Neural progenitor cell (in vitro differentiated cells): Measurements from ENCODE around the gene LGI1. TPM values are rescaled to one million over a fixed set of nuclear protein-coding genes. Genes with fewer than 3 reads are reported as not detected.

Source experiments
- DNase-seq: peaks from one replicate; pipeline ENCODE4 v3.0.0-alpha.2; 2016; ENCODE audit warnings: low spot score
- H2AFZ ChIP-seq: fragments of 200-600 bp; sonication (generic); replicated peaks from 2 replicates; pipeline ENCODE4 v1.6.1; 2016; ENCODE audit warnings: antibody characterized with exemption
- H3F3A ChIP-seq: fragments of 200-600 bp; sonication (generic); 2 replicates; pipeline ENCODE4 v1.6.1; 2016; ENCODE audit warnings: antibody characterized with exemption, low read depth
- H3K27ac ChIP-seq: fragments of 200-600 bp; sonication (generic); 2 replicates; pipeline ENCODE4 v1.5.1; 2016; ENCODE audit warnings: mild to moderate bottlenecking
- H3K27me3 ChIP-seq: fragments of 200-600 bp; sonication (generic); 2 replicates; pipeline ENCODE4 v1.6.1; 2016; ENCODE audit warnings: mild to moderate bottlenecking, moderate library complexity
- H3K36me3 ChIP-seq: fragments of 200-600 bp; sonication (generic); 2 replicates; pipeline ENCODE4 v1.5.1; 2016
- H3K4me1 ChIP-seq: fragments of 200-600 bp; sonication (generic); 2 replicates; pipeline ENCODE4 v1.6.1; 2016; ENCODE audit warnings: mixed run types
- H3K4me2 ChIP-seq: fragments of 200-600 bp; sonication (generic); 2 replicates; pipeline ENCODE4 v1.6.1; 2016
- H3K4me3 ChIP-seq: fragments of 200-600 bp; sonication (generic); 2 replicates; pipeline ENCODE4 v1.5.1; 2016
- H3K79me2 ChIP-seq: fragments of 200-600 bp; sonication (generic); 2 replicates; pipeline ENCODE4 v1.6.1; 2016; ENCODE audit warnings: low read depth
- H3K9ac ChIP-seq: fragments of 200-600 bp; sonication (generic); 2 replicates; pipeline ENCODE4 v1.6.1; 2016
- H3K9me3 ChIP-seq: fragments of 200-600 bp; sonication (generic); 2 replicates; pipeline ENCODE4 v1.5.1; 2016; ENCODE audit warnings: low read depth
- H4K20me1 ChIP-seq: fragments of 200-600 bp; sonication (generic); 2 replicates; pipeline ENCODE4 v1.6.1; 2016; ENCODE audit warnings: low read depth
- H3K27ac Mint-ChIP-seq: 3 replicates; pipeline ENCODE4 v1.8.0; 2021; ENCODE audit warnings: mixed read lengths
- H3K27me3 Mint-ChIP-seq: 2 replicates; pipeline ENCODE4 v1.8.0; 2022; ENCODE audit warnings: low read depth, mild to moderate bottlenecking, inconsistent platforms, moderate library complexity, mixed read lengths; ENCODE audit not compliant: insufficient read depth
- H3K36me3 Mint-ChIP-seq: 3 replicates; pipeline ENCODE4 v1.8.0; 2021; ENCODE audit warnings: mixed read lengths
- H3K4me1 Mint-ChIP-seq: 3 replicates; pipeline ENCODE4 v1.8.0; 2021; ENCODE audit warnings: mixed read lengths
- H3K4me3 Mint-ChIP-seq: 3 replicates; pipeline ENCODE4 v1.8.0; 2021; ENCODE audit warnings: mild to moderate bottlenecking, moderate library complexity, mixed read lengths
- H3K9me3 Mint-ChIP-seq: 3 replicates; pipeline ENCODE4 v1.8.0; 2020; ENCODE audit warnings: mixed read lengths
- CTCF ChIP-seq: fragments of 200-600 bp; sonication (generic); IDR thresholded peaks from 2 replicates; pipeline ENCODE4 v1.5.1; 2017; ENCODE audit warnings: antibody characterized with exemption, mild to moderate bottlenecking
- EZH2 ChIP-seq: fragments of 200-600 bp; sonication (generic); IDR thresholded peaks from 2 replicates; pipeline ENCODE4 v1.6.1; 2017; ENCODE audit warnings: antibody characterized with exemption, mild to moderate bottlenecking, moderate library complexity
- EZH2phosphoT487 ChIP-seq: fragments of 200-600 bp; sonication (generic); IDR thresholded peaks from 2 replicates; pipeline ENCODE4 v1.6.1; 2017; ENCODE audit warnings: antibody characterized with exemption
- total RNA-seq: library from RNA; depleted of rRNA; stranded (reverse); fragments of >200 nt; gene quantifications from 2 replicates; pipeline ENCODE4 v1.2.3, GENCODE V29; 2015; ENCODE audit warnings: low replicate concordance

Gene LGI1
- total RNA-seq, 1 donor from 2014 or later: 20.2 TPM

GRCh38 chr10:93742633-93743349, 14.9 kb upstream of the LGI1 start:
- H3K79me2 ChIP-seq: no peaks in the 10 kb centered on the region
- Mint-ChIP-seq H3K27me3 (peaks cover 4% of the 10 kb centered on the region), H3K4me3 (no peak overlapping the region), H3K36me3 (peaks cover 2% of the 10 kb centered on the region), H3K27ac (no peak overlapping the region), H3K9me3 (peaks cover 3% of the 10 kb centered on the region), H3K4me1 (peaks cover 12% of the 10 kb centered on the region)
- H3K9me3 ChIP-seq: no peaks in the 10 kb centered on the region
- H3K36me3 ChIP-seq: no peaks in the 10 kb centered on the region
- H3K9ac ChIP-seq: no peak overlapping the region
- H2AFZ ChIP-seq: no peak overlapping the region
- H3K27ac ChIP-seq: no peak overlapping the region
- H4K20me1 ChIP-seq: no peaks in the 10 kb centered on the region
- H3K27me3 ChIP-seq: no peaks in the 10 kb centered on the region
- H3K4me2 ChIP-seq: no peak overlapping the region
- no peak for TF ChIP-seq EZH2
- no peak for TF ChIP-seq CTCF
- TF ChIP-seq EZH2phosphoT487: no peak
- H3K4me3 ChIP-seq: no peak overlapping the region
- no peak for DNase-seq
- peaks cover 34% of the 10 kb centered on the region for H3F3A ChIP-seq
- peaks cover 16% of the 10 kb centered on the region for H3K4me1 ChIP-seq

- Histone ChIP-seq H2AFZ (peak overlapping the region; percentile 26), H4K20me1 (no peaks in the 10 kb centered on the region), H3K36me3 (no peaks in the 10 kb centered on the region), H3K9me3 (no peaks in the 10 kb centered on the region), H3K4me3 (no peak overlapping the region), H3K27me3 (no peaks in the 10 kb centered on the region), H3F3A (peaks cover 56% of the 10 kb centered on the region), H3K4me2 (no peak overlapping the region), H3K27ac (no peak overlapping the region), H3K4me1 (peaks cover 32% of the 10 kb centered on the region), H3K79me2 (no peaks in the 10 kb centered on the region), H3K9ac (no peak overlapping the region)
- H3K27ac Mint-ChIP-seq: peak overlapping the region; percentile 62
- TF ChIP-seq EZH2phosphoT487: no peak
- peak; percentile 83 for TF ChIP-seq CTCF
- TF ChIP-seq EZH2: no peak
- H3K36me3 Mint-ChIP-seq: peaks cover 2% of the 10 kb centered on the region
- H3K4me1 Mint-ChIP-seq: peaks cover 33% of the 10 kb centered on the region
- no peaks in the 10 kb centered on the region for H3K9me3 Mint-ChIP-seq
- peak; percentile 77 for DNase-seq
- H3K27me3 Mint-ChIP-seq: peaks cover 2% of the 10 kb centered on the region
- H3K4me3 Mint-ChIP-seq: peak overlapping the region; percentile 49
Measured at GRCh38 chr10:93745408-93746065, 12.2 kb upstream of the LGI1 start.

- Histone ChIP-seq H3K27ac (no peak overlapping the region), H3K4me2 (no peak overlapping the region), H3K27me3 (no peaks in the 10 kb centered on the region), H3K4me3 (no peak overlapping the region), H4K20me1 (no peaks in the 10 kb centered on the region), H3K79me2 (no peaks in the 10 kb centered on the region), H3K36me3 (no peaks in the 10 kb centered on the region), H3F3A (peaks cover 60% of the 10 kb centered on the region), H3K9me3 (no peaks in the 10 kb centered on the region), H3K9ac (no peak overlapping the region), H2AFZ (no peak overlapping the region), H3K4me1 (peaks cover 41% of the 10 kb centered on the region)
- peaks cover 2% of the 10 kb centered on the region for H3K36me3 Mint-ChIP-seq
- DNase-seq: peak; percentile 41
- H3K4me1 Mint-ChIP-seq: peaks cover 46% of the 10 kb centered on the region
- H3K27ac Mint-ChIP-seq: peak overlapping the region; percentile 60
- H3K4me3 Mint-ChIP-seq: no peak overlapping the region
- TF ChIP-seq CTCF: peak; percentile 40
- no peak for TF ChIP-seq EZH2phosphoT487
- no peaks in the 10 kb centered on the region for H3K9me3 Mint-ChIP-seq
- H3K27me3 Mint-ChIP-seq: no peaks in the 10 kb centered on the region
Measured at GRCh38 chr10:93746844-93747284, 10.9 kb upstream of the LGI1 start.
